Cardiac fibroblast (primary cell): ENCODE results near the gene SBF1.
"Not testable (repeated sequence)": the region's sequence is repeated elsewhere in the genome, so short reads cannot be mapped to it uniquely, and the experiment has no call there.

ENCODE experiments used
- DNase-seq, 2 donors: peaks; one replicate each; pipeline versions ENCODE4 v3.0.0 to v3.0.0-alpha.2; 2010; ENCODE audit warnings: low read depth in 2 of 2
- H3K4me3 ChIP-seq, 2 donors: replicated peaks in 1 of 2; 1 replicate in 1 of 2; 2 replicates in 1 of 2; pipeline ENCODE4 v1.5.1; 2011; ENCODE audit warnings: low read depth in 2 of 2, low read length in 2 of 2, mild to moderate bottlenecking in 2 of 2, moderate library complexity in 1 of 2
- TF ChIP-seq, protein P1 (sequence below): IDR thresholded peaks from one replicate; pipeline ENCODE4 v1.5.1; 2011; ENCODE audit warnings: low read depth, mild to moderate bottlenecking, low read length, inconsistent platforms

The SBF1 gene

DNA sequence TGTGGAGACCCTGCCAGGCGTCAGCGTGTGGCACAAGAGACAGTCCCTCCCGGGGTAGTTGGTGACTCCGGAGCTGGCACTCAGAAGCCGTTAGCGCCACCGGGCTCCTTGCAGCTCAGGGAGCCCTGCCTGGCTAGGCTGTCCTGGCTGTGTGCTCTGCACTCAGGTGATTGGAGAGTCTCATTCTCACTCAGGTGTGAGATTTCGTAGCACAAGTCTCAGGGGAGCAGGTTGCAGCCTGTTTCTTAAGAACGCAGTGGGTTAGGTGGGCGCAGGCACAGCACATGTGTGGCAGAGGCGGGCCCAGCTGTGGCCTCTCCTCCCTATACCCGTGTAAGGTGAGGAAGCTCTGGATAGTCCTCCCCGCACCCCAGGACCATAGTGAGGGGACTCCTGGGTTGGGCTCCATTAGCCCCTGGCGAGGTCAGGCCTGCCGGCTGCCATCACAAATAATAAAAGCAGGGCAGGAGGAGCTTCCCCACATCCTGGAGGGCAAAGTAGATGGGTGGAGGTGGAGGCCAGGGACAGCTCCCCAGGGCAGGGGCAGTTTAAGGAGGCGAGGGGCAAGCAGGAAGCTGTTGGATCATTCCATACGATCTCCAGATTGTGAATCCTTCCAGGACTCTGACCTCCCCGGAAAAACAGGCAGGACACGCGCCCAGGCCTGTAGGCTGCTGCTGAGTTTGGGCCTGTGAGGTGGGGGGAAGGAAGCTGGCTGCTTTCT is 39.4 kb downstream of the SBF1 start:
- TF ChIP-seq, protein P1, sequence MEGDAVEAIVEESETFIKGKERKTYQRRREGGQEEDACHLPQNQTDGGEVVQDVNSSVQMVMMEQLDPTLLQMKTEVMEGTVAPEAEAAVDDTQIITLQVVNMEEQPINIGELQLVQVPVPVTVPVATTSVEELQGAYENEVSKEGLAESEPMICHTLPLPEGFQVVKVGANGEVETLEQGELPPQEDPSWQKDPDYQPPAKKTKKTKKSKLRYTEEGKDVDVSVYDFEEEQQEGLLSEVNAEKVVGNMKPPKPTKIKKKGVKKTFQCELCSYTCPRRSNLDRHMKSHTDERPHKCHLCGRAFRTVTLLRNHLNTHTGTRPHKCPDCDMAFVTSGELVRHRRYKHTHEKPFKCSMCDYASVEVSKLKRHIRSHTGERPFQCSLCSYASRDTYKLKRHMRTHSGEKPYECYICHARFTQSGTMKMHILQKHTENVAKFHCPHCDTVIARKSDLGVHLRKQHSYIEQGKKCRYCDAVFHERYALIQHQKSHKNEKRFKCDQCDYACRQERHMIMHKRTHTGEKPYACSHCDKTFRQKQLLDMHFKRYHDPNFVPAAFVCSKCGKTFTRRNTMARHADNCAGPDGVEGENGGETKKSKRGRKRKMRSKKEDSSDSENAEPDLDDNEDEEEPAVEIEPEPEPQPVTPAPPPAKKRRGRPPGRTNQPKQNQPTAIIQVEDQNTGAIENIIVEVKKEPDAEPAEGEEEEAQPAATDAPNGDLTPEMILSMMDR, result no peak
- H3K4me3 ChIP-seq, result no peak overlapping the region
- no peak for DNase-seq

DNA sequence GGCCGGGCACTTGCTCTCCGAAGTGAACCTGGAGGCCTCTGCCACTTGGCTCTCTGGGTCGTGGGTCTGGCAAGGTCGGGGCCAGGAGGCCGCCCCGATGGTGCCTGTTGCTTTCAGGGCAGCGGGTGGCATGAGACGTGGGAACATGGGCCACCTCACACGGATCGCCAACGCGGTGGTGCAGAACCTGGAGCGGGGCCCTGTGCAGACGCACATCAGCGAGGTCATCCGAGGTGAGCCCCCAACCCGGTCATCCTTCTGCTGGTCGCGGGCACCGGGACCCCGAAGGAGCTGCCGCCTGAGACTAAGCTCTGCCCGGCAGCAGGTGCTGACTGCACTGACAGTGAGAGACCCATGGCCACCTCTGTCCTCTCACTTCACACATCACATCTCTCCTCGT is 40.0 kb downstream of the SBF1 start:
- TF ChIP-seq, protein P1, result no peak
- no peak overlapping the region for H3K4me3 ChIP-seq
- no peak for DNase-seq

DNA sequence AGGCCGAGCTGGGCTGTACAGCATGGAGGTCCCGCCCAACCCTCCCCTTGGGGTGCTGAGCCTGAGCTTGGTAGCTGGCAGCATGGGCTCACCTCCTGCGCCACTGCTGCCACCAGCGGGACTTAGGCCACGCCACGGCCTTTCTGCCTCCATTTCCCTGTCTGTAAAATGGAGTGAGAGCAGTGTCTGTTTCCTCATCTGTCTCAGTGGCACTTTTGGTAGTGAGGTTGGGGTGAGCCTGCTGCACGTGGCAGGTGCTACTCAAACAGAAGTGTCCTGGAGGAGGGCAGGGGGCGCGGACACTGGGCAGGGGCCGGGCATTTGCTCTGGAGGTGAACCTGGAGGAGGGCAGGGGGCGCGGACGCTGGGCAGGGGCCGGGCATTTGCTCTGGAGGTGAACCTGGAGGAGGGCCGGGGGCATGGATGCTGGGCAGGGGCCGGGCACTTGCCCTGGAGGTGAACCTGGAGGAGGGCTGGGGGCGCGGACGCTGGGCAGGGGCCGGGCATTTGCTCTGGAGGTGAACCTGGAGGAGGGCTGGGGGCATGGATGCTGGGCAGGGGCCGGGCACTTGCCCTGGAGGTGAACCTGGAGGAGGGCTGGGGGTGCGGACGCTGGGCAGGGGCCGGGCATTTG is 41.8 kb downstream of the SBF1 start:
- H3K4me3 ChIP-seq, DNase-seq: not testable (repeated sequence)

DNA sequence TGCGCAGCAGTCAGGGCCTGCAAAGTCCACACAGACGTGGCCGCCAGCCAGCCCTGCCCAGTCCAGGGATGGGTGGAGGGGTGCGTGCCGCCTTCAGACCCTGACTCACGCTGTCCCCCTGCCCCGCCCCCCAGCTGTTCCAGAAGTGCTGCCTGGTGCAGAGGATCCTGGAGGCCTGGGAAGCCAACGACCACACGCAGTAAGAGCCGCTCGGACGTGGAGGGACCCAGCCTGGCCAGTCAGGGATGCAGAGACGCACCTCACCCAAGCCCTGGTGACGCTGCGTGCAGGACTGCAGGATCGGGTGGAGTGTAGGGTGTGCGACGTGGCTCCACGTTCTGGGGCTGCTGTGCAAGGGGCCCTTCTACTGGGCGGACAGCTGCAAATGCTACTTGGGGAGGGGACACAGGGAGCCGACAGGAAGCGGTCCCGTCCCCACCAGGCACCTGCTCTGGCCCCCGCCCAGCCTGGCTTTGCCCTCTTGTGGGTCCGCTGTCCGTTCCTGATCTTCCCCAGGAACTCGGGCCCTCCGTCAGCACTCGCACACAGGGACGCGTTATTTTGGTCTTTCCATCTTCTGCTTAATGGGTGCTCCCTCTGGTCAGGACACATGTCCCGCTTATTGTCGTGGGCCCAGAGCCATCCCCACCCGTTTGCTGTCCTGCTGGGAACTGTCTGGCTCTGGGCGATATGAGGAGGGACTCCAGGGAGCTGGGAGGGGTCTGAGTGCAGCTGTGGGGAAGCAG is 42.5 kb downstream of the SBF1 start:
- TF ChIP-seq, protein P1, result no peak
- no peak for DNase-seq
- H3K4me3 ChIP-seq, result no peak overlapping the region

DNA sequence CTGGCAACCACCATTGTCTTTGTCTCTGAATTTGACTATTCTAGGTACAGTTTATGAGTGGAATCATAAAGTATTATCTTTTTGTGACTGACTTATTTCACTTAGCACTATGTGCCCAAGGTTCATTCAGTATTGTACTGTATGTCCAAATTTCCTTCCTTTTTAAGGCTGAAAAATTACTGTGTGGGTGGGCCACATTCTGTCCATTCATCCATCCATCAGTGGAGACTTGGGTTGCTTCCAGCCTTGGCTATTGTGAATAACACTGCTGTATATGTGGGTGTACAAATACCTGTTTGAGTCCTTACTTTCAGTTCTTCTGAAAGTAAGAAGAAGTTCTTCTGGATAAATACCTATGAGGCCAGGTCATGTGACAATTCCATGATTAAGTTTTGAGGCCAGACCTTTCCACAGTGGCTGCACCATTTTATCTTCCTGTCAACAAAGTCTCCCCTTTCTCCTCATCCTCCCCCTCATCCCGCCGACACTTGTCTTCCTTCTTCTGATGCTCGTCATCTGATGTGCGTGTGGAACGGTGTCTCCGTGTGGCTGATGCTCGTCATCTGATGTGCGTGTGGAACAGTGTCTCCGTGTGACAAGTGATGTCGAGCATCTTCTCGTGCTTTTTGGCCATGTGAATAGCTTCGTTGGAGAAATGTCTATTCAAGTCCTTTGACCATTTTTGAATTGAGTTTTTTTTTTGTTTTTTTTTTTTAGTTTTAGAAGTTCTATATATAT is 49.5 kb downstream of the SBF1 start:
- no peak for DNase-seq
- H3K4me3 ChIP-seq, result no peak overlapping the region
- TF ChIP-seq, protein P1, result no peak

DNA sequence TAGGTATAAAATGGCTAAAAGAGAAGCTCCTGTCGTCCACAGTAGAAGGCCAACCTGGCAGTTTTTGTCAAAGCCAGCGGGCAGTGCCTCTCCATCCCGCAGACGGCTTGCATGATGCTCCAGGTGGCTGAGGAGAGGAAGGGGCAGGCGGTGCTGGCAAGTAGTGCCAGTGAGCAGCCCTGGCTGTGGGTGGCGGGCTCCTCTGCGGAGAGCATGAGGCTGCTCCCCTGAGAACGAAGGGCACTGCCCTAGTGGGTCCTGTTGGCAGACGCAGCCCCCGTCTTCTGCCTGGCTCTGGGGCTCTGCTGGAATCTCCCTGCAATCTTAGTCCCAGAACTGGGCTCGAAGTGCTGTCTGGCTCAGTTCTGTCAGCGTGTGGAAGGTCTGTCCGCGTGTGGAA is 50.9 kb downstream of the SBF1 start:
- no peak for DNase-seq
- H3K4me3 ChIP-seq, result no peak overlapping the region
- TF ChIP-seq, protein P1, result no peak
